IMR-90 (cell line): ENCODE results near the gene PDE5A. TPM values are rescaled to one million over a fixed set of nuclear protein-coding genes. Genes with fewer than 3 reads are reported as not detected.

ENCODE experiments used
- ATAC-seq: fragments of 200-7000 bp; cut with Tn5 transposase; 2 replicates; pipeline ENCODE4 v1.9.1; 2020; ENCODE audit warnings: low read depth, mild to moderate bottlenecking, moderate library complexity
- BruUV-seq: library from RNA; stranded (reverse); fragments of 400-500 nt; replicated peaks from 2 replicates; lab custom pipeline; 2021; lab: Mats Ljungman, UMichigan
- CTCF ChIA-PET: fragments of 300-600 bp; formaldehyde crosslinking; extraction: SDS; loops from one replicate; lab custom pipeline; 2021; ENCODE audit warnings: antibody characterized with exemption; lab: Yijun Ruan, JAX
- POLR2A ChIA-PET: fragments of 300-600 bp; sonication (Branson Sonifier 250); formaldehyde crosslinking; loops from one replicate; lab custom pipeline; 2022; ENCODE audit warnings: antibody characterized with exemption; ENCODE audit not compliant: unreplicated experiment; lab: Charles Lee
- DNase-seq: peaks from one replicate; pipeline ENCODE4 v3.0.0; 2013
- H2AFZ ChIP-seq: replicated peaks from 2 replicates; pipeline ENCODE3; 2013; ENCODE audit warnings: low read length, mild to moderate bottlenecking; ENCODE audit not compliant: poor library complexity
- H2AK5ac ChIP-seq: 2 replicates; pipeline ENCODE4 v1.6.1; 2013; ENCODE audit warnings: low read depth, low read length, inconsistent platforms
- H2AK9ac ChIP-seq: replicated peaks from 2 replicates; pipeline ENCODE3; 2013; ENCODE audit warnings: mild to moderate bottlenecking, low read depth, low read length, moderate library complexity; ENCODE audit not compliant: poor library complexity
- H2BK120ac ChIP-seq: 2 replicates; pipeline ENCODE4 v1.6.1; 2013; ENCODE audit warnings: low read depth, low read length, inconsistent platforms
- H2BK15ac ChIP-seq: 3 replicates; pipeline ENCODE4 v1.6.1; 2013; ENCODE audit warnings: low read depth, low read length, inconsistent platforms
- H2BK20ac ChIP-seq: 2 replicates; pipeline ENCODE4 v1.6.1; 2013; ENCODE audit warnings: low read depth, mild to moderate bottlenecking, inconsistent platforms, low read length, moderate library complexity
- H2BK5ac ChIP-seq: 2 replicates; pipeline ENCODE4 v1.6.1; 2013; ENCODE audit warnings: mild to moderate bottlenecking, low read depth, low read length, inconsistent platforms; ENCODE audit not compliant: poor library complexity, severe bottlenecking
- H3K14ac ChIP-seq: replicated peaks from 2 replicates; pipeline ENCODE4 v1.6.1; 2013; ENCODE audit warnings: low read depth, low read length, inconsistent platforms
- H3K18ac ChIP-seq: 2 replicates; pipeline ENCODE4 v1.6.1; 2013; ENCODE audit warnings: low read depth, low read length, control low read depth
- H3K23ac ChIP-seq: 2 replicates; pipeline ENCODE4 v1.6.1; 2013; ENCODE audit warnings: low read depth, low read length, inconsistent platforms
- H3K27ac ChIP-seq: 2 replicates; pipeline ENCODE4 v1.5.1; 2013; ENCODE audit warnings: mild to moderate bottlenecking, control low read depth, low read length; ENCODE audit not compliant: insufficient read depth
- H3K27me3 ChIP-seq: 2 replicates; pipeline ENCODE4 v1.6.1; 2013; ENCODE audit warnings: low read length; ENCODE audit not compliant: control insufficient read depth, insufficient read depth
- H3K36me3 ChIP-seq: 2 replicates; pipeline ENCODE4 v1.6.1; 2013; ENCODE audit warnings: low read length, mixed read lengths; ENCODE audit not compliant: control insufficient read depth, insufficient read depth
- H3K4ac ChIP-seq: 2 replicates; pipeline ENCODE4 v1.6.1; 2013; ENCODE audit warnings: low read depth, low read length, inconsistent platforms
- H3K4me1 ChIP-seq: 2 replicates; pipeline ENCODE4 v1.6.1; 2013; ENCODE audit warnings: low read length, mixed read lengths; ENCODE audit not compliant: control insufficient read depth, insufficient read depth
- H3K4me2 ChIP-seq: 2 replicates; pipeline ENCODE4 v1.6.1; 2013; ENCODE audit warnings: low read depth, mild to moderate bottlenecking, control low read depth, low read length, moderate library complexity
- H3K4me3 ChIP-seq: 2 replicates; pipeline ENCODE4 v1.5.1; 2013; ENCODE audit warnings: low read depth, mild to moderate bottlenecking, control low read depth, low read length, moderate library complexity; ENCODE audit not compliant: insufficient read depth
- H3K56ac ChIP-seq: 2 replicates; pipeline ENCODE4 v1.6.1; 2013; ENCODE audit warnings: low read length, inconsistent platforms; ENCODE audit not compliant: insufficient read depth; ENCODE audit errors: extremely low read depth
- H3K79me1 ChIP-seq, 2 experiments: 2 replicates each; pipeline ENCODE4 v1.6.1; 2013; ENCODE audit warnings: low read length in 2 of 2, inconsistent platforms in 1 of 2, low read depth in 1 of 2
- H3K9ac ChIP-seq: 2 replicates; pipeline ENCODE4 v1.6.1; 2013; ENCODE audit warnings: low read depth, low read length, control low read depth
- H3K9me1 ChIP-seq: 2 replicates; pipeline ENCODE4 v1.6.1; 2013; ENCODE audit warnings: low read length, inconsistent platforms; ENCODE audit not compliant: insufficient read depth
- H3K9me3 ChIP-seq: 2 replicates; pipeline ENCODE4 v1.6.1; 2013; ENCODE audit warnings: low read length; ENCODE audit not compliant: control insufficient read depth, insufficient read depth
- H4K20me1 ChIP-seq: 2 replicates; pipeline ENCODE4 v1.6.1; 2013; ENCODE audit warnings: low read length, inconsistent platforms; ENCODE audit not compliant: insufficient read depth
- H4K5ac ChIP-seq: 2 replicates; pipeline ENCODE4 v1.6.1; 2013; ENCODE audit warnings: mild to moderate bottlenecking, low read depth, low read length, control low read depth
- H4K8ac ChIP-seq, 2 experiments: 2 replicates each; pipeline ENCODE4 v1.6.1; 2013; ENCODE audit warnings: low read depth in 2 of 2, low read length in 2 of 2, control low read depth in 1 of 2, inconsistent platforms in 1 of 2
- H4K91ac ChIP-seq: 2 replicates; pipeline ENCODE4 v1.6.1; 2013; ENCODE audit warnings: low read depth, low read length, inconsistent platforms; ENCODE audit not compliant: insufficient read depth
- MAFK ChIP-seq: IDR thresholded peaks from 2 replicates; pipeline ENCODE4 v1.6.1; 2012; ENCODE audit warnings: low read depth, low read length, improper control_type of control experiment
- WGBS, 2 experiments: methylation state at CpG; one replicate each; pipeline versions ENCODE4 v1.1.5 to v1.1.7; 2013; ENCODE audit warnings: missing lambda C conversion rate in 2 of 2; ENCODE audit not compliant: insufficient read length in 1 of 2; ENCODE audit errors: extremely low coverage in 2 of 2; 5-methylcytosine and 5-hydroxymethylcytosine counted together
- dilution Hi-C: fragments of 300-500 bp; cut with HindIII; formaldehyde crosslinking; loops from one replicate; pipeline ENCODE4 v1.14.3; 2018; ENCODE audit warnings: low sequenced_read_pairs; ENCODE audit not compliant: unreplicated experiment
- in situ Hi-C: fragments of 300-500 bp; cut with MboI; formaldehyde crosslinking; loops from 3 replicates; pipeline ENCODE4 v1.14.3; 2019; ENCODE audit warnings: low sequenced_read_pairs, inconsistent platforms, mixed read lengths
- intact Hi-C: fragments of 100-400 bp; cut with micrococcal nuclease; formaldehyde crosslinking; loops from 2 replicates; pipeline ENCODE4 v1.10.0; 2022
- polyA plus RNA-seq, 3 experiments: library from polyadenylated mRNA; depleted of rRNA; stranded (reverse); fragments of >200 nt; gene quantifications; 2 replicates each; pipeline ENCODE4 v1.2.3, GENCODE V29; 2012; ENCODE audit warnings: low replicate concordance in 1 of 3
- total RNA-seq: library from RNA; depleted of rRNA; stranded (reverse); fragments of >200 nt; gene quantifications from 2 replicates; pipeline ENCODE4 v1.2.3, GENCODE V29; 2012
- TF ChIP-seq, protein P1 (sequence below): fragments of 150-350 bp; IDR thresholded peaks from 2 replicates; pipeline ENCODE4 v1.6.1; 2016; ENCODE audit warnings: low read depth, mild to moderate bottlenecking, low read length, moderate library complexity, borderline replicate concordance

Gene PDE5A
- total and polyA plus RNA-seq, 2 of the 4 experiments (the other 2 are of a cell fraction): 101 to 770 TPM

DNA sequence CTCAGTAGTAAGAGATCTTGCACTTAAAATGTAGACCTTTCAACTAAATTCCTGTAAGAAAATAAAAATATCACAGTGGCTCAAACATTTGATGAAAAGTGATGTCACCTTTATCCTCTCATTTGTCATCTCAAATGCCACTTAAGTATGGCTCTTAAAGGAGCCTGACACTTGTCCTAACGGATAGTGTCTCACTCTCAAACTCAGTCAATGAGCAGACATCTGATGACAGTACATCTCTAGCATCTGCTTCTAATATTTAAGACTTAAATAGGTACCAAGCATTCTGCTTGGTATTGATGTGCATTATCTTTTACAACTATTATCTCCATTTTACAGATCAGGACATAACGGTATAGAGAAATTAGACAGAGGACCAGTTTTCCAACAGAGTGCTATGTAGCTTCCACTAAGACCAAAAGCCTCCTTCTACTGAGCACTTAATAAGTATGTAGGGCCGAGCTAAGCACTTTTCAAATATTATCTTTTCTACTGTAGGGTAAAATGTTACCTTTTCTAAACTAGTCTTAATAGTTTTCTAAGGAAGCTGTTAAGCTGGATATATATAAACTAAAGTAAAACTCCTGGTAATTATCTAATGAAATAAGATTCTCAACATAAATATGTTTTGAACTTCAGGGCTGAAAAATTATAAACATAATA, 110.2 kb downstream of the PDE5A start:
- Histone ChIP-seq H2AK5ac (peak overlapping the region; percentile 41; the same call in 1 of the 2 replicates), H3K56ac (peak overlapping the region; percentile 59; the same call in 1 of the 2 replicates), H3K9me1 (peaks cover 2% of the 10 kb centered on the region), H3K9ac (no peak overlapping the region), H2BK5ac (peak overlapping the region; percentile 80), H3K4me1 (peaks cover 15% of the 10 kb centered on the region), H2BK120ac (peak overlapping the region; percentile 74; the same call in 1 of the 2 replicates), H3K36me3 (peaks cover 36% of the 10 kb centered on the region), H3K4me3 (no peak overlapping the region), H4K5ac (peak overlapping the region; percentile 80; the same call in 1 of the 2 replicates), H4K8ac (peak overlapping the region; percentile 49 to 83), H3K4me2 (peak overlapping the region; percentile 59; the same call in 1 of the 2 replicates), H3K18ac (peak overlapping the region; percentile 78; the same call in 1 of the 2 replicates), H3K23ac (peak overlapping the region; percentile 47; the same call in 1 of the 2 replicates), H3K4ac (peak overlapping the region; percentile 44; the same call in 1 of the 2 replicates), H3K27ac (peak overlapping the region; percentile 39; the same call in 1 of the 2 replicates), H2BK15ac (0 out of 3 replicates have a peak overlapping the region, but pooled peaks have one; percentile 17), H3K79me1 (peaks cover 24 to 58% of the 10 kb centered on the region in 2 experiments), H3K27me3 (no peaks in the 10 kb centered on the region), H2AK9ac (no peak overlapping the region), H2BK20ac (no peak overlapping the region; the same call in 1 of the 2 replicates), H2AFZ (no peak overlapping the region), H4K91ac (peak overlapping the region; percentile 10; the same call in 1 of the 2 replicates), H4K20me1 (peaks cover 10% of the 10 kb centered on the region; the same call in 1 of the 2 replicates), H3K14ac (peak overlapping the region; percentile 17; the same call in 1 of the 2 replicates), H3K9me3 (no peaks in the 10 kb centered on the region)
- peak; percentile 2; the same call in 1 of the 2 replicates for ATAC-seq
- dilution Hi-C loops: no loop called here
- in situ Hi-C loops: no loop called here
- ChIA-PET POLR2A (no interaction called here), CTCF (no interaction called here)
- intact Hi-C loops: no loop called here
- TF ChIP-seq, protein P1, sequence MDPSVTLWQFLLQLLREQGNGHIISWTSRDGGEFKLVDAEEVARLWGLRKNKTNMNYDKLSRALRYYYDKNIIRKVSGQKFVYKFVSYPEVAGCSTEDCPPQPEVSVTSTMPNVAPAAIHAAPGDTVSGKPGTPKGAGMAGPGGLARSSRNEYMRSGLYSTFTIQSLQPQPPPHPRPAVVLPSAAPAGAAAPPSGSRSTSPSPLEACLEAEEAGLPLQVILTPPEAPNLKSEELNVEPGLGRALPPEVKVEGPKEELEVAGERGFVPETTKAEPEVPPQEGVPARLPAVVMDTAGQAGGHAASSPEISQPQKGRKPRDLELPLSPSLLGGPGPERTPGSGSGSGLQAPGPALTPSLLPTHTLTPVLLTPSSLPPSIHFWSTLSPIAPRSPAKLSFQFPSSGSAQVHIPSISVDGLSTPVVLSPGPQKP: no peak
- peak; percentile 76 for TF ChIP-seq MAFK
- DNase-seq: no peak
- WGBS, 2 experiments: no CpG with 5 or more reads among the region's 3 CpGs
- BruUV-seq: no TSS peak
